LNCaP clone FGC (cell line): ENCODE data around the gene ANKRD39.
A peak's percentile ranks its signal among the peaks of the same experiment; 100 is the strongest.

Source experiments
- DNase-seq: peaks from one replicate; pipeline ENCODE4 v3.0.0-alpha.2; 2011; ENCODE audit warnings: low read depth
- H3K4me3 ChIP-seq: 2 replicates; pipeline ENCODE4 v1.5.1; 2011; ENCODE audit warnings: mild to moderate bottlenecking, low read depth, low read length, control low read depth
- CTCF ChIP-seq: IDR thresholded peaks from 2 replicates; pipeline ENCODE4 v1.5.1; 2012; ENCODE audit warnings: mild to moderate bottlenecking; ENCODE audit not compliant: control insufficient read depth, insufficient read depth; ENCODE audit errors: extremely low read depth

Gene ANKRD39

DNA sequence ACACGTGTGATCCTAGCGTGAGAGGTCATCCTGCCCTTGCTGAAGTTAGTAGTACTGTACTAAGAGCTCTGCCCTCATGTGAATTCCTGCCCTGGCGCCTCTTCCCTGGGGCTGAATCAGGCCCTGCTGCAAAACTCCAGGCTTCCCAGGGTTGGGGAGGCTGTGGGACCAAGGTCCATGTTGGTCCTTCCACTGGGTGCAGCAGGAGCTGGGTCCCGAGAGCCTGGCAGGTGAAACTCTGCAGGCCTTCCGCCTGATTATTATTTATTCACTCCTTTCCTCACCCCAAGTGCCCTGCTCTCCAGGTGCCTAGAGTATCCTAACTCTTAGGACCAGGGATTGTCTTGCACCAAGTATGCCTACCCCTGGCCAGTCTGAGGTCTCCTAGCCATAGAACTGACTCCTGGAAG lies 47.0 kb downstream of the ANKRD39 start:
- no peak for TF ChIP-seq CTCF
- no peak overlapping the region for H3K4me3 ChIP-seq
- no peak for DNase-seq

GRCh38 chr2:96809951-96810782 lies 47.6 kb downstream of the ANKRD39 start:
- DNase-seq, result no peak
- H3K4me3 ChIP-seq, result no peak overlapping the region
- TF ChIP-seq CTCF, result no peak

GRCh38 chr2:96809216-96809882 lies 48.5 kb downstream of the ANKRD39 start:
- no peak for DNase-seq
- TF ChIP-seq CTCF, result no peak
- no peak overlapping the region for H3K4me3 ChIP-seq

GRCh38 chr2:96808176-96808837 lies 49.5 kb downstream of the ANKRD39 start:
- peak; percentile 53 for DNase-seq
- no peak overlapping the region for H3K4me3 ChIP-seq
- no peak for TF ChIP-seq CTCF

DNA sequence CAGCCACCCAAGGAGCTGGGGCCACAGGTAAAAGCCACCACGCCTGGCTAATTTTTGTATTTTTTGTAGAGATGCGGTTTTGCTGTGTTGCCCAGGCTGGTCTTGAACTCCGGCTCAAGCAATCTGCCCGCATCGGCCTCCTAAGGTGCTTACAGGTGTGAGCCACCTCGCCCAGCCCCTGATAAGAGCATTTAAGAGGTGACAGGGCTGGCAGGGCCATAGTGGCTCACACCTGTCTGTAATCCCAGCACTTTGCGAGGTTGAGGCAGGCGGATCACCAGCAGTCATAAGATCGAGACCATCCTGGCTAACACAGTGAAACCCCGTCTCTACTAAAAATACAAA lies 50.7 kb downstream of the ANKRD39 start:
- H3K4me3 ChIP-seq, result no peak overlapping the region
- DNase-seq, result no peak

More for the DNA sequence above, 50.7 kb downstream of the ANKRD39 start:
- no peak for TF ChIP-seq CTCF
